Mucosa of stomach (tissue), 1 donor: ENCODE data around the gene MAP2K1.

Source experiments
- H3K27me3 ChIP-seq: one replicate; pipeline ENCODE4 v1.7.0; 2013; ENCODE audit warnings: mild to moderate bottlenecking, low read length; ENCODE audit not compliant: control insufficient read depth, insufficient read depth
- H3K36me3 ChIP-seq: one replicate; pipeline ENCODE4 v1.7.0; 2013; ENCODE audit warnings: low read length; ENCODE audit not compliant: control insufficient read depth, insufficient read depth
- H3K4me1 ChIP-seq: one replicate; pipeline ENCODE4 v1.7.0; 2013; ENCODE audit warnings: mild to moderate bottlenecking, low read length; ENCODE audit not compliant: control insufficient read depth, insufficient read depth
- H3K4me3 ChIP-seq: one replicate; pipeline ENCODE4 v1.7.0; 2013; ENCODE audit warnings: low read length
- H3K9ac ChIP-seq: one replicate; pipeline ENCODE4 v1.7.0; 2013; ENCODE audit warnings: mild to moderate bottlenecking, low read length, moderate library complexity
- H3K9me3 ChIP-seq: one replicate; pipeline ENCODE4 v1.7.0; 2013; ENCODE audit warnings: mild to moderate bottlenecking, low read length, moderate library complexity; ENCODE audit not compliant: control insufficient read depth
- donor health status: Pancreatic carcinoma.

MAP2K1 gene

DNA sequence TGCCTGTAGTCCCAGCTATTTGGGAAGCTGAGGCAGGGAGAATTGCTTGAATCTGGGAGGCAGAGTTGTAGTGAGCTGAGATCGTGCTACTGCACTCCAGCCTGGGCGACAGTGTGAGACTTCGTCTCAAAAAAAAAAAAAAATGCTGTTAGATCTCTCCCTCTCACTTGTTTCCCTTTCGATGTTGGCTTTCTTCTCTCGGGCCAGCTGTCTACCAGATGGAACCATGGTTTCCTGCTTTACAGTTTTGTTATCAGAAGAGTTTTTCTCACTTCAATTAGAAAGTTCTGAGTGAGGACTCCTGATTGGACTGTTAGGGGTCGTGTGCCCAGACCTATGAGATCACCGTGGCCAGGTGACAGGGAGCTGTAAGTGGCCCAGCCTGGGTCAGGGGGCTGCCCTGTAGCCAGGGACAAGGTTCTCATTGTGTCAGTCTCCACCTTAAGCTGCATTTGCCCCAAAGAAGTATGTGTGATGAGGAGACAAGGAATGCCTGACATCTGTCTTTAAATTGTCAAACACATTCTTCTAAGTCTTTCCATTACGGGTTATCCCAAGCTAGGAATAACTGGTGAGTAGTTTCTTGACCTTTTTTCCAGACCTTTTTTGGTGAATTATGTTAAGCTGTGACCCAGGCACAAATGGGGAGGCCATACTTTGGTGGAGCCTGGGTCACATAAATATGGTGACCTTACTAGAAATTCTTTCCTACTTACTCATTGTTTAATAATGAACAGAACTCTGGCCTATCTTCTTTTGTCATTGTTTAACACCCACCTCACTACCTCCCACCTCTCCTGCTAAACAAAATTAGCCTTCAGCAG lies 85.7 kb downstream of the MAP2K1 start:
- no peaks in the 10 kb centered on the region for H3K36me3 ChIP-seq
- H3K9ac ChIP-seq, result no peak overlapping the region
- H3K4me3 ChIP-seq, result no peak overlapping the region
- no peaks in the 10 kb centered on the region for H3K27me3 ChIP-seq
- no peaks in the 10 kb centered on the region for H3K4me1 ChIP-seq
- H3K9me3 ChIP-seq, result no peaks in the 10 kb centered on the region

DNA sequence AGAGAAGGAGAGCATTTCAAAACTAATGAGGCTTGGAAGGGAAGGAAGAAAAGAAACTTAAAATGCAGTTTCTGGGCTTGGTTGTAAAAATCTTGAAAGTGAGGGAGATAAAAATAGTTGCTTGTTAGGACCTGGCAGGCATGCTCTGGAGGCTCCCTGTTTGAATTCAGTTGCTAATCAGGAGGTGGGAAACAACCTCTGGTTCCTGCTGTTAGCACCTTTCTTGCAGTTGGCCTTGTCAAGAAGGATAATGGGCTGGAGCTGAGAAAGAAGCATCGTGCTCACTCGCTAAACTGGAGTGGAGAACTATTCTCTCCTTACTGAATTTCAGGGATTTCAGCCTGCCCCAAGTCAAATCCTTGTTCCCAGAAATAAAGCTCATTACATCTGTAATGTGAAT lies 87.4 kb downstream of the MAP2K1 start:
- Histone ChIP-seq H3K27me3 (no peaks in the 10 kb centered on the region), H3K4me1 (no peaks in the 10 kb centered on the region), H3K4me3 (no peak overlapping the region), H3K9me3 (no peaks in the 10 kb centered on the region), H3K9ac (no peak overlapping the region), H3K36me3 (no peaks in the 10 kb centered on the region)

DNA sequence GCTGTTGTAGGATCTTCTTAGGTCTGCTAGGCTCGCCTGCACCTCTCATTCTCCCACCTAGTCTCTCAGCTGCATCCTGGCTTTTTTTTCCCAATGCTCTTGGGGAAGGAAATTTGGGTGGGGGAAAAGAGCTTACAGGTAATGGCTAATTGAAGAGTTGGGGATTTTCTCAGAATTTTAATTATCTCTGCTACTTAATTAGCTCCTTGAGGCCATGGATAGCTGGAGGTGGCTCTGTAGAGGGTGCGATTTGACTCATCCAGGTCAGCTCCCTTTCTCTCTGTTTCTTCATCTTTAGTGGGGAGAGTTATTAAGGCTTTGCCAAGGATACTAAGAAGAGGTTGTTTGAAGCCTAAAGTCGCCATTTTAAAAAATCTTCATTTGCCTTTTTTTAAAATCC lies 88.3 kb downstream of the MAP2K1 start:
- Histone ChIP-seq H3K4me3 (no peak overlapping the region), H3K4me1 (no peaks in the 10 kb centered on the region), H3K27me3 (no peaks in the 10 kb centered on the region), H3K9me3 (no peaks in the 10 kb centered on the region), H3K36me3 (no peaks in the 10 kb centered on the region), H3K9ac (no peak overlapping the region)

DNA sequence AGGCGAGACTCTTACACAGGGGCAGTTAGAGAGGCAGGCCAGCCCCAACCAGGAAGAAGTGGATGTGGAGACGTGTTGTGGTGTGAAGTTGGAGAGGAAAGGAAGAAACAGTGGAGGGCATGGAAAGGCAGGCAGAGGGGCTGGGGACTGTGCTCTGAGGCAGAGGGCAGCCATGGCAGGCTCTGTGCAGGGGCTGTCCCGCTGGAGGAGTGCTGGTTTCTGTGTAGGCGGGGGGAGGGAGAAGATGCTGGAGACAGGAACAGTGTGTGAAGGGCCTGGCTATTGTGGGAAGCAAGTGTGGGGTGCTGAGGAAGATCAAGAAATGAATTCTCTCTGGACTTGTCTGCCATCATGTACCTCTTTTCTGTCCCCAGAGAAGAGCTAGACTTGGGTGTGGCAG lies 89.8 kb downstream of the MAP2K1 start:
- no peaks in the 10 kb centered on the region for H3K36me3 ChIP-seq
- H3K4me3 ChIP-seq, result no peak overlapping the region
- no peaks in the 10 kb centered on the region for H3K4me1 ChIP-seq
- no peaks in the 10 kb centered on the region for H3K27me3 ChIP-seq
- H3K9me3 ChIP-seq, result no peaks in the 10 kb centered on the region
- no peak overlapping the region for H3K9ac ChIP-seq

DNA sequence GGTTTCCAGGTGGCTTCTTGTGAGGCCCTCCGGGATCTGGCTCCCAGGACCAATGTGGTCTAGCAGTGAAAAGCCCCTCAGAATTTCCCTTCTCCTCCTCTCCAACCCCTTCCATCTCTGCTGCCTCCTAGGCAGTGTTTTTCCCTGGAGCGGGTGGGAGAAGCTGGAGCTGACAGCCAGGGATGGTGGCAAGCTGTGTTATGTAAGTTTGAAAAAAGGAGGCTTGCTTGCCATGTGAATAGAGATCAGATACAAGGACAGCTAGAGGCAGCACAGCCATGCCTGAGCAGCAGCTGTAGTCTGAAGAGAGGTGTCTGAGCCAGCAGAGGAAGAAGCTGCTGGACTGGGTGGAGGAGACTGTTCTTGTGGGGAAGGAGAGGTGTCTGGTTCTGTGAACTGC lies 90.3 kb downstream of the MAP2K1 start:
- Histone ChIP-seq H3K9me3 (no peaks in the 10 kb centered on the region), H3K27me3 (no peaks in the 10 kb centered on the region), H3K36me3 (no peaks in the 10 kb centered on the region), H3K9ac (no peak overlapping the region), H3K4me1 (no peaks in the 10 kb centered on the region), H3K4me3 (no peak overlapping the region)

DNA sequence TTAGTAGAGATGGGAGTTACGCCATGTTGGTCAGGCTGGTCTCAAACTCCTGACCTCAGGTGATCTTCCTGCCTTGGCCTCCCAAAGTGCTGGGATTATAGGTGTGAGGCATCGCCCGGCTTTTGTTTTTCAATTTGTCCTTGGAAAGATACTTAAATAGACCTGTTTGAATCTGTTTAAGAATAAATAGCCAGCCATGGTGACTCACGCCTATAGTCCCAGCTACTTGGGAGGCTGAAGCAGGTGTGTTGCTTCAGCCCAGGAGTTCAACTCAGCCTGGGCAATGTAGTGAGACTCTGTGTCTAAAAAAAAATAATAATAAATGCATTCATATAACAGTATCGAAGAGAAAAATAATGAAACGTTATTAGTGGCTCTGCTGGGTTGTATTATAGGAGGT lies 93.6 kb downstream of the MAP2K1 start:
- Histone ChIP-seq H3K4me3 (no peak overlapping the region), H3K4me1 (no peaks in the 10 kb centered on the region), H3K9ac (no peak overlapping the region), H3K36me3 (no peaks in the 10 kb centered on the region), H3K9me3 (no peaks in the 10 kb centered on the region), H3K27me3 (no peaks in the 10 kb centered on the region)

DNA sequence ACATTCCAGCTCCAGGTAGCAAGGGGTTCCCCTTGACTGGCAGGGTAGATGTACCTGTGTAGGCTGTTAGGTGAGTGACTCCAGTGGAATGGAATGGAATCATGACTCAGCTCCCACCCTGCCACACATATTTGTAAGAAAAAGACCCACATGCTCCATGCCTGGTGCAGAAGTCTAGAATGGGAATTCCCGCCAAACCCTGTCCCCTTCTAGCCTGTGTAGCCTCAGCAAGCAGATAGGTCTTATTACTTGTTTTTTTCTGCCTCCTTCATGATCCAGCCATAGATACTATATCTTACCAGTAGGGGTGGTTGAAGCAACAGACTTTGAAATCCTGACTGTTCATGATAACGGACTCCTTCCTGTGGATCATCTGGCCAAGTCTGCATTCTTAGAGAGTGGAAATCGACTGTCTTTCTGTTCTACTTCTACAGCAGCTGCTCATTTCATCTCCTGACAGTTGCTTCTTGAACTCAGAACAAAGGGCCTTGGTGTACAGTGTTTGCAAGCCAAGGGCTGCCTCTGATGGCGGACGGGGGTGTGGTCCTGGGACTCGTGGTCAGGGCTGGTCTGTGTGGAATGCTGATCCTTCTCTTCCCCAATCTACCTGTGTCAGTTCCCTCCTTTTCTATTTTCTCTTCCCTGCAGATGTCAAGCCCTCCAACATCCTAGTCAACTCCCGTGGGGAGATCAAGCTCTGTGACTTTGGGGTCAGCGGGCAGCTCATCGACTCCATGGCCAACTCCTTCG lies 94.6 kb downstream of the MAP2K1 start:
- no peaks in the 10 kb centered on the region for H3K36me3 ChIP-seq
- H3K4me1 ChIP-seq, result no peaks in the 10 kb centered on the region
- no peak overlapping the region for H3K4me3 ChIP-seq
- no peak overlapping the region for H3K9ac ChIP-seq
- no peaks in the 10 kb centered on the region for H3K27me3 ChIP-seq
- no peaks in the 10 kb centered on the region for H3K9me3 ChIP-seq

DNA sequence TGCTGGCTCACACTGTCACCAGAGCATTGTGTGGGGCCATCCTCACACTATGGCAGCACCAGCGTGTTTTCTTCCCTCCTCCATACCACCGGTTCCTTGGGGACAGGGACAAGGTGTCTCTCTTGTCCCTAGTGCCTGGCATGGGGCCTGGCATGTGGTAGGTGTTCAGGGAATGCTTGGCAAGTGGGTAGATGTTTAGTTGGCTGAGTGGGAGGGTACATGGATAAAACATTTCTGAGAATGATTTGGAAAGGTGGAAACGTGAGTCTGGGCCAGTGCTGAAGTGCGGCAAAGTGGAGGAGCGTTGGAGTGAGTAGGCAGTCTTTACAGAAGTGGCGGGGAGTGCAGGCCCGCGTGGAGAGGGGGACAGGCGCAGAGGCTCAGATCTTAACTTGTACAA lies 95.8 kb downstream of the MAP2K1 start:
- H3K4me1 ChIP-seq, result no peaks in the 10 kb centered on the region
- no peaks in the 10 kb centered on the region for H3K9me3 ChIP-seq
- no peaks in the 10 kb centered on the region for H3K27me3 ChIP-seq
- no peak overlapping the region for H3K9ac ChIP-seq
- H3K36me3 ChIP-seq, result no peaks in the 10 kb centered on the region
- H3K4me3 ChIP-seq, result no peak overlapping the region

DNA sequence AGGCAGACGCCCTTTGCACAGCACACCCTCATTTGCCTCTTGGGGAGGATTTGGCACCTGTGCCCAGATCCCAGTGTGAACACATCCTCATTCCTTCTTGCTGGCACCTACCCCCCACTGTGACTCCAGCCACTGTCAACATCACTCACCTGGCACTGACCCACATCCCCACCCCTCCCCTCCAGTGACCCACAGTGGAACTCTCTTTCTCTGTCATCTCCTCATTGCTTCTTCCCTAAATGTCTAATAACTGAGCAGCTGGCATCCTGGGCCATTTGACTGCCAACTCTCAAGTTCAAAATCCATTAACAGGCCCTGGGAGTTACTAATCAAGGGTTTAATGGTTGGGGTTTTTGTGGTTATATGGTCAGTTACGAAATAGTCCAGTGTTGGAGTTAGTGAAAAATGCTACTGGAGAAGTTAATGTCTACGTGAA lies 96.4 kb downstream of the MAP2K1 start:
- Histone ChIP-seq H3K9me3 (no peaks in the 10 kb centered on the region), H3K9ac (no peak overlapping the region), H3K4me3 (no peak overlapping the region), H3K4me1 (no peaks in the 10 kb centered on the region), H3K27me3 (no peaks in the 10 kb centered on the region), H3K36me3 (no peaks in the 10 kb centered on the region)

DNA sequence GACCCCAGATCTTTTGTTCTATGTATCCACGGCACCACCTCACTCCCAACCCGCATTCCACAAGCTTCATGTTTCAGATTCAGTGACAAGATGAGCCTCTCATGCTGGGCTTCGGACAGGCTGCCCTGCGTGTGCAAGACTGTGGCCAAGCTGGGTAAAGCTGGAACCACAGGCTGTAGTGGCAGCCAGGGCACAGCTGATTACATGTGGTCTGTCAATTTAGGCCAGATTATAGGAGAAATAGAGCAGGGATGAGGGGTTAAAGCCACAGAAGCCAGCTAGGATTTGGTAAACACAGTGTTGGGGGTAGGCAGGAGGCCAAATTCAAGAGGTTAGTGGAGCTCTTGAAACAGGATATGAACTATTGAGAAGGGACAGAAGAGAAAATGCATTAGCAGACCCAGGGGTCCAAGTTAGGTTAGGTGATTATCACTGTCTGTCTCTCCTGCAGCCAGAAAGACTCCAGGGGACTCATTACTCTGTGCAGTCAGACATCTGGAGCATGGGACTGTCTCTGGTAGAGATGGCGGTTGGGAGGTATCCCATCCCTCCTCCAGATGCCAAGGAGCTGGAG lies 97.9 kb downstream of the MAP2K1 start:
- peaks cover 5% of the 10 kb centered on the region for H3K36me3 ChIP-seq

DNA sequence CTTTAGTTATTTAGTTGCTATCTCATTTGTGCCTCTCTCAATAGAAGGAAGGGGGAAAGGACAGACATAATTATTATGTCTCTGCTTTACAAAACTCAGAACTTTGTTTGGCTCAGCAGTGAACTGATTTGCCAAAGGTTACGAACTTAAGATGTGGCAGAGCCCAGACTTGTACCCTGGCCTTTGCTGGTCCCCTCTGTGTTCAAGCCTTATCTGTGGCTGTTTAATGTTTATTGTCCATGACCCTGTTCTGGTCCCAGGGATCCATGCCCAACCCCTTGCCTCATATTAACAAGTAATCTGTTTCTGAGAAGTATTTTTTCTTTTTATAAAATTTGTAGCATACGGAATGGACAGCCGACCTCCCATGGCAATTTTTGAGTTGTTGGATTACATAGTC lies 100.2 kb downstream of the MAP2K1 start:
- H3K4me1 ChIP-seq, result no peaks in the 10 kb centered on the region
- H3K9ac ChIP-seq, result no peak overlapping the region
- no peaks in the 10 kb centered on the region for H3K9me3 ChIP-seq
- H3K4me3 ChIP-seq, result no peak overlapping the region
- H3K27me3 ChIP-seq, result no peaks in the 10 kb centered on the region
- H3K36me3 ChIP-seq, result peaks cover 8% of the 10 kb centered on the region

More for the DNA sequence above, 97.9 kb downstream of the MAP2K1 start:
- Histone ChIP-seq H3K4me3 (no peak overlapping the region), H3K27me3 (no peaks in the 10 kb centered on the region), H3K4me1 (no peaks in the 10 kb centered on the region), H3K9ac (no peak overlapping the region), H3K9me3 (no peaks in the 10 kb centered on the region)

DNA sequence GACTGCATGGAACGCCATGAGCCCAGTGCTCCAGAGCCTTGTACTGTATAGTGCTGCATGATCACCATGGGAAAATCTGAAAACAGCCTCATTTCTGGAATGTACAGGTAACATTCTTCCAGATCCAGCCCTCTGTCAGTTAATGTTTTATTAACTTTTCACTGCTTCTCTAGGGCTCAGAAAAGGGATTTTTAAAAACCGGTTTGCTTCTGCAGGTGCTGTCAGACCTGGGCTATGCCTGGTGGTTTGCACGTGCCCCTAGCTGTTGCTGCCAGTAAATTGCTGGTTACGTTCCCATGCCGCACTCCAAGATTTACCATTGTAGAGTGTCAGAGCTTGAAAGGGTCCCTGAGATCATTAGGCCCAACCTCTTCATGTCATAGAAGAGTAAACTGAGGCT lies 101.8 kb downstream of the MAP2K1 start:
- Histone ChIP-seq H3K9ac (no peak overlapping the region), H3K36me3 (peaks cover 8% of the 10 kb centered on the region), H3K27me3 (no peaks in the 10 kb centered on the region), H3K4me1 (no peaks in the 10 kb centered on the region), H3K9me3 (no peaks in the 10 kb centered on the region), H3K4me3 (no peak overlapping the region)
